Measurements from ENCODE around the gene TF. TPM values are rescaled to one million over a fixed set of nuclear protein-coding genes. Genes with fewer than 3 reads are reported as not detected.

The TF gene
- total and polyA plus RNA-seq, 3 experiments from 2014 or later = 0.02 to 0.26 TPM; not detected in 1

DNA sequence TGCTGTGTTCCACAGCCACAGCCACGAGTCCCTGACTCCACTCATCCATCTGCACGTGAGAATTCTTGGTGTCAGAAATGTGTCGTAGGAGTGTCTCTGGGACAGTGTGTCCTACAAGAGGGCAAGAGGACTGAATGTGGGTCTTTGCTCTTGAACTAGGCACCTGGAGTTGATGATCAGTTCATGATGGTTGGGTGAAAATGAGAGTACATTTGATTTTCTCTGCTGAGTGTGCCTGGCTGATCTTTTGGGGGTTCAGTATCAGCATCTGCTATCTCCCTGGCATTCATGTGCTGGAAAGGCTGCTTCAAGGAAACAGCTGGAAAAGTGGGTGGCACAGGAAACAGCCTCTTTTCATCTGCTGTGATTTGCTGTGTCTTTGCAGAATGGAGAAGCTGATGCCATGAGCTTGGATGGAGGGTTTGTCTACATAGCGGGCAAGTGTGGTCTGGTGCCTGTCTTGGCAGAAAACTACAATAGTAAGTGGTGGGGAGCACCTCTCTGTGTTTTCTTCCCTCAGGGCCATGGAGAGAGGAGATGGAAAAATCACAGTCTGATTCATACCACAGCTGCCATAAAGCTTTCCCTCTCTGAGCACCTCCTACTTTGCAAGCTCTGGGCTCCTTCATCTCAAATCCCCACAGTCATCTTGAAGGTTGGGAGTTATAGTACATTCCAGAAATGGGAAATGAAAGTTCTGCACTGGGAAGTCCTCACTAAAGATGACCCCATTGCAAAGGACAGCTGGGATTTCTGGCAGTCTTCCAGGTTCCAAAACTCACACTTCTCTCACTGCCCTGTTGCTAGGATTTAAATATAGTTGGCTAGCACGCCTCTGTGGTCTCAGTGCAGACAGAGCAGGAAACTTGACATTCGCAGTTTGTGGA is 17.8 kb downstream of the TF start:
- POLR2A ChIA-PET = no interaction called here
- Mint-ChIP-seq H3K4me3 (no peak overlapping the region), H3K9me3 (no peaks in the 10 kb centered on the region), H3K36me3 (no peaks in the 10 kb centered on the region), H3K27me3 (peaks cover 3 to 14% of the 10 kb centered on the region in 2 donors), H3K4me1 (no peaks in the 10 kb centered on the region), H3K27ac (no peak overlapping the region)
- Histone ChIP-seq H3K4me3 (ENCODE audit: low read length) (no peak overlapping the region), H3K9me3 (ENCODE audit: low read length) (no peaks in the 10 kb centered on the region), H3K36me3 (ENCODE audit: insufficient read depth, low read length) (no peaks in the 10 kb centered on the region), H3K27ac (ENCODE audit: low read depth, low read length) (no peak overlapping the region), H3K27me3 (ENCODE audit: insufficient read depth, low read length, poor library complexity, severe bottlenecking) (no peaks in the 10 kb centered on the region), H3K4me1 (ENCODE audit: insufficient read depth, low read length) (no peaks in the 10 kb centered on the region)
- no peak for DNase-seq
- CTCF ChIA-PET = no interaction called here

DNA sequence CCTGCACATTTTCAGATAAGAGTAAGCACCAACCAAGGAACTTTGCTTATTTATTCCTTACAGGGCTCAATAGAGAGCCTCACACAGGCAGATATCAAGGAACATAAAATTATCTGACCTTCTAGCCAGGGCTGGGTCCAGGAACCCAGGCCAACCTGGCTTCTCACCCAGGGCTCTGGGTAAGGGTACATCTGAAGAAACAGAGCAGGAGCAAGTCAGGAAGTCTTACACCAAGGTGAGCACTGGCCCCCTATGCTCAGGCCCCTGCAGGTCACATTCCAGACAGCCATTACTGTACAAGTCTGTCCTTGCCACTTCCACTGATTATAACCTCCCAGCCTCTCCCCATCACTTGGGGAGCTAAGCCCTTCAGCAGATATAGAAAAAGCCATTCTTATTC is 19.1 kb downstream of the TF start:
- H3K9me3 ChIP-seq (ENCODE audit: low read length) = no peaks in the 10 kb centered on the region
- H3K4me3 Mint-ChIP-seq = no peak overlapping the region

GRCh38 chr3:133767607-133768006 is 21.4 kb downstream of the TF start:
- no peak for DNase-seq
- POLR2A ChIA-PET = no interaction called here
- H3K36me3 ChIP-seq (ENCODE audit: insufficient read depth, low read length) = no peaks in the 10 kb centered on the region
- no peaks in the 10 kb centered on the region for H3K4me1 ChIP-seq (ENCODE audit: insufficient read depth, low read length)
- Mint-ChIP-seq H3K4me1 (no peaks in the 10 kb centered on the region), H3K27me3 (peaks cover 3 to 16% of the 10 kb centered on the region in 2 donors), H3K4me3 (no peak overlapping the region), H3K27ac (no peak overlapping the region), H3K36me3 (no peaks in the 10 kb centered on the region), H3K9me3 (no peaks in the 10 kb centered on the region)
- CTCF ChIA-PET = no interaction called here
- no peak overlapping the region for H3K27ac ChIP-seq (ENCODE audit: low read depth, low read length)
- no peak overlapping the region for H3K4me3 ChIP-seq (ENCODE audit: low read length)
- H3K9me3 ChIP-seq (ENCODE audit: low read length) = no peaks in the 10 kb centered on the region
- H3K27me3 ChIP-seq (ENCODE audit: insufficient read depth, low read length, poor library complexity, severe bottlenecking) = no peaks in the 10 kb centered on the region

More for the DNA sequence above, 19.1 kb downstream of the TF start:
- no peaks in the 10 kb centered on the region for H3K27me3 ChIP-seq (ENCODE audit: insufficient read depth, low read length, poor library complexity, severe bottlenecking)
- DNase-seq = no peak
- no peaks in the 10 kb centered on the region for H3K36me3 Mint-ChIP-seq
- POLR2A ChIA-PET = no interaction called here
- H3K9me3 Mint-ChIP-seq = no peaks in the 10 kb centered on the region
- H3K4me1 Mint-ChIP-seq = no peaks in the 10 kb centered on the region
- no peak overlapping the region for H3K4me3 ChIP-seq (ENCODE audit: low read length)
- CTCF ChIA-PET = no interaction called here
- H3K4me1 ChIP-seq (ENCODE audit: insufficient read depth, low read length) = no peaks in the 10 kb centered on the region
- peaks cover 3 to 13% of the 10 kb centered on the region in 2 donors for H3K27me3 Mint-ChIP-seq
- no peak overlapping the region for H3K27ac ChIP-seq (ENCODE audit: low read depth, low read length)
- H3K36me3 ChIP-seq (ENCODE audit: insufficient read depth, low read length) = no peaks in the 10 kb centered on the region
- H3K27ac Mint-ChIP-seq = no peak overlapping the region

DNA sequence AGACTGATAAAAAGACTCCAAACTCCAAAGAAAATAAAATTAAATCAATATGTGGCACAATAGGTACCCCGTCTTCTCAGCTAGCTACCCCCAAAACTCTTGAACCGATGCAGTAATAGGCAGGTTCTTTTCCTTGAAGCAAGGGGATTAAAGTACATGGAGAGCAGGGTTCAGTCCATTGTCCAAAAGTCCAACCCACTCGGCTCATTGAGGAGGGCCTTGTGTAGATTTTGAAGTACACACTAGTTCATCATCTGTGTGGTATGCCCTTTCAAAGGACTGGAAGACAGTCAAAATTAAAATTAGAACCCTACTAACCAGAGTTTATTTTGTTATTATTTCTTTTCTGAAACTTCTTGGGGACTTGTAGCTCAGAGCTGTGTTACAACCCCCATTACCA is 23.3 kb downstream of the TF start:
- H3K9me3 ChIP-seq (ENCODE audit: low read length) = no peaks in the 10 kb centered on the region
- no peak overlapping the region for H3K27ac Mint-ChIP-seq
- peaks cover 4% of the 10 kb centered on the region for H3K27me3 ChIP-seq (ENCODE audit: insufficient read depth, low read length, poor library complexity, severe bottlenecking)
- POLR2A ChIA-PET = no interaction called here
- no peak overlapping the region for H3K4me3 ChIP-seq (ENCODE audit: low read length)
- no peaks in the 10 kb centered on the region for H3K36me3 ChIP-seq (ENCODE audit: insufficient read depth, low read length)
- H3K27me3 Mint-ChIP-seq = peaks cover 6 to 24% of the 10 kb centered on the region in 2 donors
- no peaks in the 10 kb centered on the region for H3K4me1 Mint-ChIP-seq
- no peaks in the 10 kb centered on the region for H3K9me3 Mint-ChIP-seq
- no peak overlapping the region for H3K27ac ChIP-seq (ENCODE audit: low read depth, low read length)
- no peaks in the 10 kb centered on the region for H3K36me3 Mint-ChIP-seq
- DNase-seq = no peak
- CTCF ChIA-PET = no interaction called here
- no peak overlapping the region for H3K4me3 Mint-ChIP-seq
- no peaks in the 10 kb centered on the region for H3K4me1 ChIP-seq (ENCODE audit: insufficient read depth, low read length)

GRCh38 chr3:133773732-133774131 is 27.5 kb downstream of the TF start:
- POLR2A ChIA-PET = no interaction called here
- no peaks in the 10 kb centered on the region for H3K9me3 Mint-ChIP-seq
- H3K36me3 Mint-ChIP-seq = no peaks in the 10 kb centered on the region
- H3K4me1 Mint-ChIP-seq = no peaks in the 10 kb centered on the region
- H3K4me3 Mint-ChIP-seq = no peak overlapping the region
- peaks cover 4% of the 10 kb centered on the region for H3K27me3 ChIP-seq (ENCODE audit: insufficient read depth, low read length, poor library complexity, severe bottlenecking)
- no peak overlapping the region for H3K27ac ChIP-seq (ENCODE audit: low read depth, low read length)
- no peaks in the 10 kb centered on the region for H3K9me3 ChIP-seq (ENCODE audit: low read length)
- H3K36me3 ChIP-seq (ENCODE audit: insufficient read depth, low read length) = no peaks in the 10 kb centered on the region
- CTCF ChIA-PET = no interaction called here
- no peak for DNase-seq
- no peak overlapping the region for H3K4me3 ChIP-seq (ENCODE audit: low read length)
- peaks cover 15 to 45% of the 10 kb centered on the region in 2 donors for H3K27me3 Mint-ChIP-seq
- H3K27ac Mint-ChIP-seq = no peak overlapping the region
- no peaks in the 10 kb centered on the region for H3K4me1 ChIP-seq (ENCODE audit: insufficient read depth, low read length)

DNA sequence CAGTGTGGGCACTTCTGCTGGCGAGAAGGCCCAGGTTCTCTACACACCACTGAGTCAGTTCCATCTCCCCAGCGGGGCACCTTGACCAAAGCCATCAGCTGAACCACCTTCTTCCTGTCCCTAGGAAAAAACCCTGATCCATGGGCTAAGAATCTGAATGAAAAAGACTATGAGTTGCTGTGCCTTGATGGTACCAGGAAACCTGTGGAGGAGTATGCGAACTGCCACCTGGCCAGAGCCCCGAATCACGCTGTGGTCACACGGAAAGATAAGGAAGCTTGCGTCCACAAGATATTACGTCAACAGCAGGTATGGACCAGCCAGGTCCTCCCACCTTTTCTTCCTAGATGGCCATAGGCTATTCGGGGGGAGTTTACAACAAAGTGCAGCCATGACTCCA is 29.1 kb downstream of the TF start:
- H3K9me3 ChIP-seq (ENCODE audit: low read length) = no peaks in the 10 kb centered on the region
- Mint-ChIP-seq H3K4me1 (no peaks in the 10 kb centered on the region), H3K27me3 (peaks cover 18 to 61% of the 10 kb centered on the region in 2 donors), H3K27ac (no peak overlapping the region), H3K4me3 (no peak overlapping the region), H3K36me3 (no peaks in the 10 kb centered on the region), H3K9me3 (no peaks in the 10 kb centered on the region)
- no peak overlapping the region for H3K4me3 ChIP-seq (ENCODE audit: low read length)
- no peak overlapping the region for H3K27ac ChIP-seq (ENCODE audit: low read depth, low read length)
- ChIA-PET CTCF (no interaction called here), POLR2A (no interaction called here)
- H3K27me3 ChIP-seq (ENCODE audit: insufficient read depth, low read length, poor library complexity, severe bottlenecking) = peaks cover 4% of the 10 kb centered on the region
- H3K36me3 ChIP-seq (ENCODE audit: insufficient read depth, low read length) = no peaks in the 10 kb centered on the region
- DNase-seq = no peak
- no peaks in the 10 kb centered on the region for H3K4me1 ChIP-seq (ENCODE audit: insufficient read depth, low read length)

DNA sequence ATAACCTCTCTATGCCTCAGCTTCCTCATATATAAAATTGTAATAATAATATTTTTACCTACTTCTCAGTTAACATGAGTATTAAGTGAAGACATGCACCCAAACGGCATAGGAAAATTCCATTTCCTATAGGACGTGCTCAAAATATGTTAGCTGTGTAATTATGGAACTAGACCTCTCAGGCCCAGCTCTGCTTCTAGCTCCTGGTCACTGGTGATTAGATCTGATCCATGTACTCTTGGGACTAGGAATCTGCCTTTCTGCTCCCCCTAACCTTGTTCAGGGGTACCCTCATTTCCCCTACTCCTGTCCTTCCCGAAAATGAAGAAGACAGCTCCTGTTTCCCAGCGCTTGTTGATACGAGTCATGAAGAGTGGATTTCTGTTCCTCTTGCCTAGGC is 29.6 kb downstream of the TF start:
- Mint-ChIP-seq H3K27me3 (peaks cover 18 to 61% of the 10 kb centered on the region in 2 donors), H3K9me3 (no peaks in the 10 kb centered on the region), H3K27ac (no peak overlapping the region), H3K4me3 (no peak overlapping the region), H3K36me3 (no peaks in the 10 kb centered on the region), H3K4me1 (no peaks in the 10 kb centered on the region)
- Histone ChIP-seq H3K27me3 (ENCODE audit: insufficient read depth, low read length, poor library complexity, severe bottlenecking) (peaks cover 4% of the 10 kb centered on the region), H3K4me1 (ENCODE audit: insufficient read depth, low read length) (no peaks in the 10 kb centered on the region), H3K4me3 (ENCODE audit: low read length) (no peak overlapping the region), H3K9me3 (ENCODE audit: low read length) (no peaks in the 10 kb centered on the region), H3K27ac (ENCODE audit: low read depth, low read length) (no peak overlapping the region), H3K36me3 (ENCODE audit: insufficient read depth, low read length) (no peaks in the 10 kb centered on the region)
- ChIA-PET POLR2A (no interaction called here), CTCF (no interaction called here)
- no peak for DNase-seq

- ChIA-PET POLR2A (no interaction called here), CTCF (no interaction called here)
- DNase-seq = no peak
- no peaks in the 10 kb centered on the region for H3K36me3 ChIP-seq (ENCODE audit: insufficient read depth, low read length)
- H3K4me1 ChIP-seq (ENCODE audit: insufficient read depth, low read length) = no peaks in the 10 kb centered on the region
- no peaks in the 10 kb centered on the region for H3K9me3 Mint-ChIP-seq
- H3K36me3 Mint-ChIP-seq = no peaks in the 10 kb centered on the region
- H3K9me3 ChIP-seq (ENCODE audit: low read length) = no peaks in the 10 kb centered on the region
- H3K27ac Mint-ChIP-seq = peak overlapping the region in 1 of 8 donors; percentile 10
- H3K27me3 Mint-ChIP-seq = peaks cover 18 to 62% of the 10 kb centered on the region in 2 donors
- peaks cover 4% of the 10 kb centered on the region for H3K27me3 ChIP-seq (ENCODE audit: insufficient read depth, low read length, poor library complexity, severe bottlenecking)
- no peak overlapping the region for H3K27ac ChIP-seq (ENCODE audit: low read depth, low read length)
- no peaks in the 10 kb centered on the region for H3K4me1 Mint-ChIP-seq
- no peak overlapping the region for H3K4me3 Mint-ChIP-seq
- no peak overlapping the region for H3K4me3 ChIP-seq (ENCODE audit: low read length)
Measured at GRCh38 chr3:133776794-133777438, 30.7 kb downstream of the TF start.
